Measurements from ENCODE around the gene TPD52L2. TPM values are rescaled to one million over a fixed set of nuclear protein-coding genes. Genes with fewer than 3 reads are reported as not detected.
"Not testable (repeated sequence)": the region's sequence is repeated elsewhere in the genome, so short reads cannot be mapped to it uniquely, and the experiment has no call there.

Gene TPD52L2
- total and polyA plus RNA-seq, 2 donors = 37.9 to 73.2 TPM

- peak overlapping the region; percentile 81 to 93 for H3K4me3 ChIP-seq (ENCODE audit: low read length in 2 of 2)
- peaks cover 0 to 18% of the 10 kb centered on the region in 2 donors for H3K4me1 ChIP-seq (ENCODE audit: control insufficient read depth in 2 of 2, insufficient read depth in 2 of 2, low read length in 2 of 2)
- H3K36me3 ChIP-seq (ENCODE audit: control insufficient read depth in 2 of 2, insufficient read depth in 2 of 2, low read length in 1 of 2) = peaks cover 19 to 28% of the 10 kb centered on the region in 2 donors
- peak overlapping the region; percentile 77 to 92 for H3K27ac ChIP-seq (ENCODE audit: low read depth in 1 of 2, low read length in 1 of 2)
- no peaks in the 10 kb centered on the region for H3K27me3 ChIP-seq (ENCODE audit: control insufficient read depth in 2 of 2, insufficient read depth in 1 of 2, low read length in 1 of 2)
- no peak for DNase-seq (ENCODE audit: low read depth in 6 of 9, low spot score in 9 of 9)
- peaks cover 0 to 3% of the 10 kb centered on the region in 2 donors for H3K9me3 ChIP-seq (ENCODE audit: control insufficient read depth in 2 of 2, insufficient read depth in 1 of 2, low read length in 1 of 2)
- under 1% methylated on average over 25 of the region's 25 CpGs for WGBS
These were observed 509 bp upstream of the TPD52L2 start for GRCh38 chr20:63864545-63864977.

- WGBS = 96% methylated on average over 13 of the region's 13 CpGs
These were observed 2.0 kb downstream of the TPD52L2 start for GRCh38 chr20:63867042-63867441.

GRCh38 chr20:63868264-63868663 is 3.2 kb downstream of the TPD52L2 start:
- no peaks in the 10 kb centered on the region for H3K27me3 ChIP-seq (ENCODE audit: control insufficient read depth in 2 of 2, insufficient read depth in 1 of 2, low read length in 1 of 2)
- H3K4me3 ChIP-seq (ENCODE audit: low read length in 2 of 2) = no peak overlapping the region
- 98% methylated on average over 5 of the region's 5 CpGs for WGBS
- H3K27ac ChIP-seq (ENCODE audit: low read depth in 1 of 2, low read length in 1 of 2) = no peak overlapping the region
- H3K36me3 ChIP-seq (ENCODE audit: control insufficient read depth in 2 of 2, insufficient read depth in 2 of 2, low read length in 1 of 2) = peaks cover 29 to 32% of the 10 kb centered on the region in 2 donors
- H3K9me3 ChIP-seq (ENCODE audit: control insufficient read depth in 2 of 2, insufficient read depth in 1 of 2, low read length in 1 of 2) = peaks cover 0 to 1% of the 10 kb centered on the region in 2 donors
- no peak for DNase-seq (ENCODE audit: low read depth in 6 of 9, low spot score in 9 of 9)
- H3K4me1 ChIP-seq (ENCODE audit: control insufficient read depth in 2 of 2, insufficient read depth in 2 of 2, low read length in 2 of 2) = peaks cover 0 to 15% of the 10 kb centered on the region in 2 donors

More at GRCh38 chr20:63867042-63867441, 2.0 kb downstream of the TPD52L2 start:
- H3K27ac ChIP-seq (ENCODE audit: low read depth in 1 of 2, low read length in 1 of 2); DNase-seq (ENCODE audit: low read depth in 6 of 9, low spot score in 9 of 9); H3K4me3 ChIP-seq (ENCODE audit: low read length in 2 of 2); H3K27me3 ChIP-seq (ENCODE audit: control insufficient read depth in 2 of 2, insufficient read depth in 1 of 2, low read length in 1 of 2); H3K9me3 ChIP-seq (ENCODE audit: control insufficient read depth in 2 of 2, insufficient read depth in 1 of 2, low read length in 1 of 2): not testable (repeated sequence)
- Histone ChIP-seq H3K4me1 (ENCODE audit: control insufficient read depth in 2 of 2, insufficient read depth in 2 of 2, low read length in 2 of 2) (peaks cover 0 to 18% of the 10 kb centered on the region in 2 donors), H3K36me3 (ENCODE audit: control insufficient read depth in 2 of 2, insufficient read depth in 2 of 2, low read length in 1 of 2) (peaks cover 25 to 36% of the 10 kb centered on the region in 2 donors)

GRCh38 chr20:63873477-63873971 is 8.5 kb downstream of the TPD52L2 start:
- Histone ChIP-seq H3K4me3 (ENCODE audit: low read length in 2 of 2) (no peak overlapping the region), H3K27me3 (ENCODE audit: control insufficient read depth in 2 of 2, insufficient read depth in 1 of 2, low read length in 1 of 2) (no peaks in the 10 kb centered on the region), H3K9me3 (ENCODE audit: control insufficient read depth in 2 of 2, insufficient read depth in 1 of 2, low read length in 1 of 2) (peaks cover 0 to 2% of the 10 kb centered on the region in 2 donors), H3K36me3 (ENCODE audit: control insufficient read depth in 2 of 2, insufficient read depth in 2 of 2, low read length in 1 of 2) (peaks cover 70 to 81% of the 10 kb centered on the region in 2 donors), H3K4me1 (ENCODE audit: control insufficient read depth in 2 of 2, insufficient read depth in 2 of 2, low read length in 2 of 2) (no peaks in the 10 kb centered on the region), H3K27ac (ENCODE audit: low read depth in 1 of 2, low read length in 1 of 2) (peak overlapping the region in 1 of 2 donors; percentile 60)
- 95% methylated on average over 14 of the region's 14 CpGs for WGBS
- no peak for DNase-seq (ENCODE audit: low read depth in 6 of 9, low spot score in 9 of 9)

GRCh38 chr20:63874241-63874640 is 9.2 kb downstream of the TPD52L2 start:
- not testable (repeated sequence) for H3K9me3 ChIP-seq (ENCODE audit: control insufficient read depth in 2 of 2, insufficient read depth in 1 of 2, low read length in 1 of 2); H3K27ac ChIP-seq (ENCODE audit: low read depth in 1 of 2, low read length in 1 of 2); H3K27me3 ChIP-seq (ENCODE audit: control insufficient read depth in 2 of 2, insufficient read depth in 1 of 2, low read length in 1 of 2); DNase-seq (ENCODE audit: low read depth in 6 of 9, low spot score in 9 of 9); H3K4me1 ChIP-seq (ENCODE audit: control insufficient read depth in 2 of 2, insufficient read depth in 2 of 2, low read length in 2 of 2); H3K4me3 ChIP-seq (ENCODE audit: low read length in 2 of 2)
- WGBS = 97% methylated on average over 7 of the region's 7 CpGs
- H3K36me3 ChIP-seq (ENCODE audit: control insufficient read depth in 2 of 2, insufficient read depth in 2 of 2, low read length in 1 of 2) = peaks cover 65 to 82% of the 10 kb centered on the region in 2 donors

GRCh38 chr20:63876489-63877036 is 11.5 kb downstream of the TPD52L2 start:
- WGBS = 97% methylated on average over 19 of the region's 19 CpGs
- H3K36me3 ChIP-seq (ENCODE audit: control insufficient read depth in 2 of 2, insufficient read depth in 2 of 2, low read length in 1 of 2) = peaks cover 58 to 66% of the 10 kb centered on the region in 2 donors

GRCh38 chr20:63877755-63878470 is 12.8 kb downstream of the TPD52L2 start:
- no peak for DNase-seq (ENCODE audit: low read depth in 6 of 9, low spot score in 9 of 9)
- 98% methylated on average over 32 of the region's 32 CpGs for WGBS
- Histone ChIP-seq H3K27me3 (ENCODE audit: control insufficient read depth in 2 of 2, insufficient read depth in 1 of 2, low read length in 1 of 2) (no peaks in the 10 kb centered on the region), H3K36me3 (ENCODE audit: control insufficient read depth in 2 of 2, insufficient read depth in 2 of 2, low read length in 1 of 2) (peaks cover 59 to 74% of the 10 kb centered on the region in 2 donors), H3K4me3 (ENCODE audit: low read length in 2 of 2) (no peak overlapping the region), H3K27ac (ENCODE audit: low read depth in 1 of 2, low read length in 1 of 2) (no peak overlapping the region), H3K9me3 (ENCODE audit: control insufficient read depth in 2 of 2, insufficient read depth in 1 of 2, low read length in 1 of 2) (peaks cover 0 to 7% of the 10 kb centered on the region in 2 donors), H3K4me1 (ENCODE audit: control insufficient read depth in 2 of 2, insufficient read depth in 2 of 2, low read length in 2 of 2) (no peaks in the 10 kb centered on the region)

More at GRCh38 chr20:63876489-63877036, 11.5 kb downstream of the TPD52L2 start:
- Histone ChIP-seq H3K4me1 (ENCODE audit: control insufficient read depth in 2 of 2, insufficient read depth in 2 of 2, low read length in 2 of 2) (no peaks in the 10 kb centered on the region), H3K27me3 (ENCODE audit: control insufficient read depth in 2 of 2, insufficient read depth in 1 of 2, low read length in 1 of 2) (no peaks in the 10 kb centered on the region), H3K9me3 (ENCODE audit: control insufficient read depth in 2 of 2, insufficient read depth in 1 of 2, low read length in 1 of 2) (peaks cover 0 to 7% of the 10 kb centered on the region in 2 donors), H3K4me3 (ENCODE audit: low read length in 2 of 2) (no peak overlapping the region), H3K27ac (ENCODE audit: low read depth in 1 of 2, low read length in 1 of 2) (no peak overlapping the region)
- DNase-seq (ENCODE audit: low read depth in 6 of 9, low spot score in 9 of 9) = no peak

GRCh38 chr20:63878899-63879663 is 14.0 kb downstream of the TPD52L2 start:
- Histone ChIP-seq H3K27ac (ENCODE audit: low read depth in 1 of 2, low read length in 1 of 2) (no peak overlapping the region), H3K9me3 (ENCODE audit: control insufficient read depth in 2 of 2, insufficient read depth in 1 of 2, low read length in 1 of 2) (peaks cover 0 to 7% of the 10 kb centered on the region in 2 donors), H3K4me3 (ENCODE audit: low read length in 2 of 2) (no peak overlapping the region), H3K4me1 (ENCODE audit: control insufficient read depth in 2 of 2, insufficient read depth in 2 of 2, low read length in 2 of 2) (no peaks in the 10 kb centered on the region), H3K36me3 (ENCODE audit: control insufficient read depth in 2 of 2, insufficient read depth in 2 of 2, low read length in 1 of 2) (peaks cover 58 to 75% of the 10 kb centered on the region in 2 donors), H3K27me3 (ENCODE audit: control insufficient read depth in 2 of 2, insufficient read depth in 1 of 2, low read length in 1 of 2) (no peaks in the 10 kb centered on the region)
- 97% methylated on average over 14 of the region's 14 CpGs for WGBS
- DNase-seq (ENCODE audit: low read depth in 6 of 9, low spot score in 9 of 9) = no peak

All from thymus (tissue), 11 donors.